ENCODE results near the gene MCTP2.

Gene MCTP2

GRCh38 chr15:94323076-94323475 lies 91.7 kb downstream of the MCTP2 start:
- Histone ChIP-seq H3K4me1 (ENCODE audit: control insufficient read depth, insufficient read depth, low read length) (no peaks in the 10 kb centered on the region), H3K36me3 (ENCODE audit: control insufficient read depth, insufficient read depth, low read length) (no peaks in the 10 kb centered on the region), H3K4me3 (ENCODE audit: low read length) (no peak overlapping the region), H3K9me3 (ENCODE audit: control insufficient read depth, low read length) (no peaks in the 10 kb centered on the region), H3K9ac (ENCODE audit: low read length) (no peak overlapping the region), H3K27me3 (ENCODE audit: control insufficient read depth, insufficient read depth, low read length) (no peaks in the 10 kb centered on the region)

GRCh38 chr15:94324117-94324826 lies 92.9 kb downstream of the MCTP2 start:
- H3K36me3 ChIP-seq (ENCODE audit: control insufficient read depth, insufficient read depth, low read length) = no peaks in the 10 kb centered on the region
- no peak overlapping the region for H3K9ac ChIP-seq (ENCODE audit: low read length)
- H3K4me3 ChIP-seq (ENCODE audit: low read length) = no peak overlapping the region
- no peaks in the 10 kb centered on the region for H3K4me1 ChIP-seq (ENCODE audit: control insufficient read depth, insufficient read depth, low read length)
- no peaks in the 10 kb centered on the region for H3K27me3 ChIP-seq (ENCODE audit: control insufficient read depth, insufficient read depth, low read length)
- H3K9me3 ChIP-seq (ENCODE audit: control insufficient read depth, low read length) = no peaks in the 10 kb centered on the region

DNA sequence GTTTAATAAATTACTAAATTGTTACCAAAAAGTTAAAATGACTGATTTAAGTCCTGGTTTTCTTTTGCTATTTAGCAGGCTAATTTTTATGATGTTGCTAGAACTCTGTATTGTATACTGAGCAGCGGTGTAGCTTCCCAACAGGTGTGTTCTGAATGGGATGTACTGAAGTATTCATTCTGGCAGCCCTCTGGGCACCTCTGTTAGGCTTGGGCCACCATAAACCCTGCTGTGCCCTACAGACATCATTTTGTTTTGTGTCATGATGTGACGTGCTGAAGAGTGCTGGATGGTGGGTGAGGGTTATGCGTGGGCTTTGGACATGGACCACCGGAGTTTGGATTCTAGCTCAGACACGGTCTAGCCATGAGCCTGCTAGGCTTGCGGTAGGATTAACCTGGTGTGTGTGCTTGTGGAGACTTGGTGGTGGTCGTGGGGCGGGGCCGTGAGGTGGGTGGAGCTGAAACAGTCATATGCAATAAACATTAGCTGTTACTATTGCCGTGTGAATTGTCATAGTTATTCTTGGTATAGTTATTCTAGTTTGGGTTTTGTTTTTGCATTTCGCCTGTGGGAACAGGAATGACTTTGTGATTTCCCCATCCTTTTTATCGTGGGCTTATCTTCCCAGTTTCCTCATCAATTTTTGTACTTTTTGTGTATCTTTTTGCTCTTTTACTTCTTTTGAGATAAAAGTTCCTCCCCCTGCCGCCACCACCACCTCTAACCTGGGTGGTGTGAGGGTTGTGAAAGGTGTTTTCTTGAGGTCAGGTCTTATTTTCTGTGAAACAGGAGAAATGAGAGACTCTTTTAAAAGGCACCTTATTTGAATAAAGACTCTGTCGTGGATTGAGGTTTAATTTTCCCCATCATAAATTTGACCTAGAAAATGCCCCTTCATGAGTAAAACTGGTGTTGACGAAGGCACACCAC lies 93.7 kb downstream of the MCTP2 start:
- no peaks in the 10 kb centered on the region for H3K27me3 ChIP-seq (ENCODE audit: control insufficient read depth, insufficient read depth, low read length)
- no peak overlapping the region for H3K4me3 ChIP-seq (ENCODE audit: low read length)
- no peaks in the 10 kb centered on the region for H3K4me1 ChIP-seq (ENCODE audit: control insufficient read depth, insufficient read depth, low read length)
- no peaks in the 10 kb centered on the region for H3K36me3 ChIP-seq (ENCODE audit: control insufficient read depth, insufficient read depth, low read length)
- H3K9me3 ChIP-seq (ENCODE audit: control insufficient read depth, low read length) = no peaks in the 10 kb centered on the region
- H3K9ac ChIP-seq (ENCODE audit: low read length) = no peak overlapping the region

GRCh38 chr15:94327356-94327936 lies 96.1 kb downstream of the MCTP2 start:
- no peaks in the 10 kb centered on the region for H3K9me3 ChIP-seq (ENCODE audit: control insufficient read depth, low read length)
- H3K4me3 ChIP-seq (ENCODE audit: low read length) = no peak overlapping the region
- no peaks in the 10 kb centered on the region for H3K4me1 ChIP-seq (ENCODE audit: control insufficient read depth, insufficient read depth, low read length)
- H3K36me3 ChIP-seq (ENCODE audit: control insufficient read depth, insufficient read depth, low read length) = no peaks in the 10 kb centered on the region
- H3K9ac ChIP-seq (ENCODE audit: low read length) = no peak overlapping the region
- no peaks in the 10 kb centered on the region for H3K27me3 ChIP-seq (ENCODE audit: control insufficient read depth, insufficient read depth, low read length)

GRCh38 chr15:94331731-94332130 lies 100.4 kb downstream of the MCTP2 start:
- no peaks in the 10 kb centered on the region for H3K9me3 ChIP-seq (ENCODE audit: control insufficient read depth, low read length)
- H3K9ac ChIP-seq (ENCODE audit: low read length) = no peak overlapping the region
- H3K36me3 ChIP-seq (ENCODE audit: control insufficient read depth, insufficient read depth, low read length) = no peaks in the 10 kb centered on the region
- no peak overlapping the region for H3K4me3 ChIP-seq (ENCODE audit: low read length)
- no peaks in the 10 kb centered on the region for H3K27me3 ChIP-seq (ENCODE audit: control insufficient read depth, insufficient read depth, low read length)
- no peaks in the 10 kb centered on the region for H3K4me1 ChIP-seq (ENCODE audit: control insufficient read depth, insufficient read depth, low read length)

- Histone ChIP-seq H3K27me3 (ENCODE audit: control insufficient read depth, insufficient read depth, low read length) (no peaks in the 10 kb centered on the region), H3K4me3 (ENCODE audit: low read length) (no peak overlapping the region), H3K36me3 (ENCODE audit: control insufficient read depth, insufficient read depth, low read length) (no peaks in the 10 kb centered on the region), H3K9ac (ENCODE audit: low read length) (no peak overlapping the region), H3K9me3 (ENCODE audit: control insufficient read depth, low read length) (no peaks in the 10 kb centered on the region), H3K4me1 (ENCODE audit: control insufficient read depth, insufficient read depth, low read length) (no peaks in the 10 kb centered on the region)
Measured at GRCh38 chr15:94335616-94336015, 104.3 kb downstream of the MCTP2 start.

GRCh38 chr15:94336817-94337467 lies 105.6 kb downstream of the MCTP2 start:
- Histone ChIP-seq H3K4me3 (ENCODE audit: low read length) (no peak overlapping the region), H3K4me1 (ENCODE audit: control insufficient read depth, insufficient read depth, low read length) (no peaks in the 10 kb centered on the region), H3K36me3 (ENCODE audit: control insufficient read depth, insufficient read depth, low read length) (no peaks in the 10 kb centered on the region), H3K27me3 (ENCODE audit: control insufficient read depth, insufficient read depth, low read length) (no peaks in the 10 kb centered on the region), H3K9me3 (ENCODE audit: control insufficient read depth, low read length) (no peaks in the 10 kb centered on the region), H3K9ac (ENCODE audit: low read length) (no peak overlapping the region)

- H3K9me3 ChIP-seq (ENCODE audit: control insufficient read depth, low read length) = no peaks in the 10 kb centered on the region
- H3K9ac ChIP-seq (ENCODE audit: low read length) = no peak overlapping the region
- no peaks in the 10 kb centered on the region for H3K27me3 ChIP-seq (ENCODE audit: control insufficient read depth, insufficient read depth, low read length)
- H3K36me3 ChIP-seq (ENCODE audit: control insufficient read depth, insufficient read depth, low read length) = no peaks in the 10 kb centered on the region
- no peaks in the 10 kb centered on the region for H3K4me1 ChIP-seq (ENCODE audit: control insufficient read depth, insufficient read depth, low read length)
- no peak overlapping the region for H3K4me3 ChIP-seq (ENCODE audit: low read length)
Measured at GRCh38 chr15:94338243-94338846, 107.0 kb downstream of the MCTP2 start.

DNA sequence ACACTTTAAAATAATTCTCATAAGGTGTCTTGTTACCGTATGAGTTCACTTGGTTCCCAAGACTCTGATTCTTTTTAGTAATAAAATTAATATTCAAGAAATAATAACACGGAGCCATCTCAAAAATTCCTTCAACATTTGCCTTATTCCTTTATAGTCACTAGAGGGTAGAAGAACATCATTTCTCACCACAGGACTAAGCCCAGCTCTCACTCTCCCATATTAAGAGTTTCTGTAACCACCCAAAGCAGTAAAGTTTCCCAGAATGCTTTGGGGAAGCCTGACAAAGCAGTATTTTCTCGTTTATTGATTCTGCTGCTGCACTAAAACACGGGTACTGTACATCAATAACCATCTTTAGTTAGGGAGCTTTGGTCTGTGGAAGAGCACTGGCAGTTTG lies 114.9 kb downstream of the MCTP2 start:
- H3K36me3 ChIP-seq (ENCODE audit: control insufficient read depth, insufficient read depth, low read length) = no peaks in the 10 kb centered on the region
- no peak overlapping the region for H3K9ac ChIP-seq (ENCODE audit: low read length)
- H3K4me1 ChIP-seq (ENCODE audit: control insufficient read depth, insufficient read depth, low read length) = no peaks in the 10 kb centered on the region
- H3K27me3 ChIP-seq (ENCODE audit: control insufficient read depth, insufficient read depth, low read length) = no peaks in the 10 kb centered on the region
- no peak overlapping the region for H3K4me3 ChIP-seq (ENCODE audit: low read length)
- H3K9me3 ChIP-seq (ENCODE audit: control insufficient read depth, low read length) = no peaks in the 10 kb centered on the region

DNA sequence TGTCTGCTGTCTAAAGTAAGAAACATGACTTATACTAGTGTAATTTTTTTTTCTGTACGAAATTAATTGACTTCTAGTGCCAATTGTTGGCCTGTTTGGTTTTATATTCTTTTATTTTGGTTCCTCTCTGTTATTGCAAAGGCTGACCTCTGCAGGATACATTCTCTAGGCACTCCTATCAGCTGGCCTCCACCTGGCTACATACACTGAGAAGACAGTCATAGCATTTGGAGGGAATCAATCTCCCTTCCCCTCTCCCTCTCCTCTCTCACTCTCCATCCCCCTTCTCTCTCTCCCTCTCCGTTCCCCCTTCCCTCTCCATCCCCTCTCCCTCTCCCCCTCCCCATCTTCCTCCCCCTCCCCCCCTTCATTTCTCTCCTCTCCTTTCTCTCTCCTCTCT lies 116.7 kb downstream of the MCTP2 start:
- Histone ChIP-seq H3K9me3 (ENCODE audit: control insufficient read depth, low read length) (no peaks in the 10 kb centered on the region), H3K4me3 (ENCODE audit: low read length) (no peak overlapping the region), H3K36me3 (ENCODE audit: control insufficient read depth, insufficient read depth, low read length) (no peaks in the 10 kb centered on the region), H3K27me3 (ENCODE audit: control insufficient read depth, insufficient read depth, low read length) (no peaks in the 10 kb centered on the region), H3K9ac (ENCODE audit: low read length) (no peak overlapping the region), H3K4me1 (ENCODE audit: control insufficient read depth, insufficient read depth, low read length) (no peaks in the 10 kb centered on the region)

GRCh38 chr15:94351031-94351535 lies 119.7 kb downstream of the MCTP2 start:
- no peak overlapping the region for H3K9ac ChIP-seq (ENCODE audit: low read length)
- no peak overlapping the region for H3K4me3 ChIP-seq (ENCODE audit: low read length)
- H3K9me3 ChIP-seq (ENCODE audit: control insufficient read depth, low read length) = no peaks in the 10 kb centered on the region
- H3K36me3 ChIP-seq (ENCODE audit: control insufficient read depth, insufficient read depth, low read length) = no peaks in the 10 kb centered on the region
- no peaks in the 10 kb centered on the region for H3K27me3 ChIP-seq (ENCODE audit: control insufficient read depth, insufficient read depth, low read length)
- no peaks in the 10 kb centered on the region for H3K4me1 ChIP-seq (ENCODE audit: control insufficient read depth, insufficient read depth, low read length)
